Prostate gland (tissue), 2 donors: ENCODE results near the gene TRAF4.
"Not testable (repeated sequence)": the region's sequence is repeated elsewhere in the genome, so short reads cannot be mapped to it uniquely, and the experiment has no call there.

Source experiments
- POLR2A ChIP-seq: fragments of 450-650 bp; IDR thresholded peaks from one replicate; pipeline ENCODE4 v1.6.1; 2016; ENCODE audit warnings: antibody characterized with exemption, mild to moderate bottlenecking
- POLR2AphosphoS5 ChIP-seq: sonication (generic); formaldehyde crosslinking; IDR thresholded peaks from one replicate; pipeline ENCODE4 v1.6.1; 2017; ENCODE audit warnings: antibody characterized with exemption
- TF ChIP-seq, protein P1 (sequence below), 4 experiments: fragments of 200-600 bp in 2 of 4; fragments of 450-650 bp in 2 of 4; sonication (generic) in 2 of 4; IDR thresholded peaks; 1 replicate in 3 of 4; 2 replicates in 1 of 4; pipeline ENCODE4 v1.5.1; 2016 to 2019; ENCODE audit warnings: antibody characterized with exemption in 4 of 4, mild to moderate bottlenecking in 2 of 4, moderate library complexity in 2 of 4

DNA sequence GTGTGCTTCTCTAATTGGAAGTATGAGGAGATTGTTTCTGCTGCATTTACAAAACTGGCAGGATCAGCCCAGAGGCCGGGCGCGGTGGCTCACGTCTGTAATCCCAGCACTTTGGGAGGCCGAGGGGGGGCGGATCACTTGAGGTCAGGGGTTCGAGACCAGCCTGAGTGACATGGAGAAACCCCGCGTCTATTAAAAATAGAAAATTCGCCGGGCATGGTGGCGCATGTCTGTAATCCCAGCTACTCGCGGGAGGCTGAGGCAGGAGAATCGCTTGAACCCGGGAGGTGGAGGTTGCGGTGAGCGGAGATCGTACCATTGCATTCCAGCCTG lies 22.8 kb upstream of the TRAF4 start:
- TF ChIP-seq, protein P1, sequence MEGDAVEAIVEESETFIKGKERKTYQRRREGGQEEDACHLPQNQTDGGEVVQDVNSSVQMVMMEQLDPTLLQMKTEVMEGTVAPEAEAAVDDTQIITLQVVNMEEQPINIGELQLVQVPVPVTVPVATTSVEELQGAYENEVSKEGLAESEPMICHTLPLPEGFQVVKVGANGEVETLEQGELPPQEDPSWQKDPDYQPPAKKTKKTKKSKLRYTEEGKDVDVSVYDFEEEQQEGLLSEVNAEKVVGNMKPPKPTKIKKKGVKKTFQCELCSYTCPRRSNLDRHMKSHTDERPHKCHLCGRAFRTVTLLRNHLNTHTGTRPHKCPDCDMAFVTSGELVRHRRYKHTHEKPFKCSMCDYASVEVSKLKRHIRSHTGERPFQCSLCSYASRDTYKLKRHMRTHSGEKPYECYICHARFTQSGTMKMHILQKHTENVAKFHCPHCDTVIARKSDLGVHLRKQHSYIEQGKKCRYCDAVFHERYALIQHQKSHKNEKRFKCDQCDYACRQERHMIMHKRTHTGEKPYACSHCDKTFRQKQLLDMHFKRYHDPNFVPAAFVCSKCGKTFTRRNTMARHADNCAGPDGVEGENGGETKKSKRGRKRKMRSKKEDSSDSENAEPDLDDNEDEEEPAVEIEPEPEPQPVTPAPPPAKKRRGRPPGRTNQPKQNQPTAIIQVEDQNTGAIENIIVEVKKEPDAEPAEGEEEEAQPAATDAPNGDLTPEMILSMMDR (IDR thresholded peaks at IDR 0.05), result not testable (repeated sequence)
- TF ChIP-seq POLR2AphosphoS5, POLR2A: not testable (repeated sequence)
